NAMALWA (cell line): ENCODE results near the gene SYTL2.

Experiments used
- DNase-seq: peaks from one replicate; pipeline ENCODE4 v3.0.0-alpha.2; 2015; ENCODE audit warnings: low spot score

Gene SYTL2

DNA sequence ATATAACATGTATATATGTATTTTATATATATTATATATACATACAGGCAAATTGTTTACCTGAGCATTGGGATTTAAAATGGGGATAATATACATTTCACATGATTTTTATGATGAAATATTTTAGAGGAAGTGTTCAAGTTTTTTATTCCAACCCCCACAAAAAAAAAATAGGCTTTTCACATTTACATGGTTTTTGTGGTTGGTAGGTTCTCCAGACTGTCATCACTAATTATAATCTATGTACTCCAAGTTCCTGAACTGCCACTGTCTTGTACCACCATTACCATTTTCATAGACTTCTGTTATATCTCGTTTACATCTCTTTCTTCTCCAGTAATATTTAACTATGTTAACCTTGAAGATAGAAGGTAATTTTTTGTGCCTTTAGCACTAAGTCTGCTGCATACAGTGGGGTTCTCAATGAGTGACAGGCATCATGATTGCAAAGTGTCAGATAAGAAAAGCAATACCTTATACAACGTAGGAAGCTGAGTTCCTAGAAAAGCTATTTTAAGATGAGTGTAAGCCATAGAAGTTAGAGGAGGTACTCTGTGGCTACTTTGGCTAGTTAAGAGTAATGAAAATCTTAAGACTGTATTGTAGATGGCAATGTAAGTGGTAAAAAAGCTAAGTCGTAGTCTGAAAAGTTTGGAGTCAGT, 158.0 kb downstream of the SYTL2 start:
- no peak for DNase-seq

DNA sequence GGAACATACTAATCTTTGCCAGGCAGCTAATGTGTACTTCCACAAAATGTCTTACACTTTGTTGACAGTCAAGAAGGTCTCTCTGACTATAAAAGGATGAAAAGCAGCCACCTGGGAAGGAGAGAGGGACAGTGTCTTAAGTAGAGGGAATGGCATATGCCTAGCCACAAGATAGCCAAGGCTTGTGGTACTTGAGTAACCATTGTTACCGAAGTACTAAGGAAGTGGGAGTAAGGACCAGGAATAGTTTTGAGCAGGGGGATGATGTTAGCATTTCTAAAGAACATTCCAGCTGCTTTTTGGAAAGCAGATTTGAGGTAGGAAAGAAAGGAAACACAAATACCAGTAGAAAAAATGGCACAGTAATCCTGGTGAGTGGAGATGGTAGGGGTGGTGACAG, 159.8 kb downstream of the SYTL2 start:
- DNase-seq: no peak

DNA sequence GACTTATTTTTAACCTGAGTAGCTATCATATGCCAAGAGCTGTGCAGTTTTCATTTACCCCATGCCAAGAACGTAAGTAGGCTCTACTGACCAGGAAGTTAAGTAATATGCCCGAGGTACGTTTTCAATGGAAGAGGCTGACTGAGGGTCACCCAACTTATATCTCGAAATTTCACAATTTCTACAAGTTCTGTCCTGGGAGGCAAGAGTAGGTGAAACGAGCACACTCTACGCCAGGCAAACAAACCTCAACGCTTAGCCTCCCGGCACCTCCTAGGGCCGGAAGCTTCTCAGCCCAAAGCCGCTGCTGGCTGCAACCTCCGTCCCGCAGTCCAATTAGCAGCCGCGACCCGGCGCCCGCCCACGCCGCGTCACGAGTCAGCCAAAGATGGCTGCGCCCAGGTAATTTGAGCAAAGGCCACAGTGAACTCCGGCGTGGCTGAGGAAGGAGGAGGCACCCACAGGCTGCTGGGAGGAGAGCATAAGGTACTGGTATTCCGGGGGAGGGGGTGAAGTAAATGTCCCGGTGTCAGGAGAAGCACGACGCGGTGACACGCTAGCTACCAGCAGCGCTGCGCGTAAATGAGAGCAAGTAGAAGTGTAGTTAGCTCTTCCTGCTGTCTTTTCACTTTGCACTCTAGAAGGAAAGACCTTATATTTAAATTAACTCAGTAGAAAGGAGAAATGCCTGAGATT, 163.2 kb downstream of the SYTL2 start, which contains the start of gene TMEM126A:
Gene TMEM126A, plus strand, starts transcription at position 364 of the 696 bp plus-strand sequence. CDS start 2,289 bp downstream, outside the sequence.
- peak; percentile 93 for DNase-seq

DNA sequence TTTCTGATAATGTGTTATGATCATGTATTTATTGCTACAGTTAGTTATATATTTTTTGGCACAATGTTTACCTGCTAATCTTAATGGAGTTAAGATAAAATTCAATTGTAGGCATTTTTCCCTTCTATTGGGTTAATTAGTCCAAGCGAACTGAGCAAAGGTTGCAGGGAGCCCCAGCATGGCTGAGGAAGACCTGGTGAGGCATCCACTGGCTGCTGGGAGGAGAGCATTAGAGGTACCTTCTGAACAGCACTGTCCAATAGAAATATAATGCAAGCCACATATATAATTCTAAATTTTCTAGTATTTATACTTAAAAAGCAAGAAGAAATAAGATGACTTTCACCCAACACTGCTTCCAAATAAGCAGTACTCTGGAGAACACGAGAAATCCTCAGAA, 163.9 kb downstream of the SYTL2 start:
- DNase-seq: no peak
